B cell (primary cell): ENCODE data around the gene GTPBP4. TPM values are rescaled to one million over a fixed set of nuclear protein-coding genes. Genes with fewer than 3 reads are reported as not detected.

Experiments
- ATAC-seq: fragments of 200-7000 bp; cut with Tn5 transposase; one replicate; pipeline ENCODE4 v1.10.0; 2021; ENCODE audit warnings: low read depth, mild to moderate bottlenecking, moderate number of reproducible peaks, moderate library complexity
- CTCF ChIA-PET: fragments of 350-600 bp; sonication (Branson Sonifier 250); formaldehyde crosslinking; loops from one replicate; lab custom pipeline; 2021; ENCODE audit warnings: antibody characterized with exemption, inconsistent platforms; lab: Charles Lee
- POLR2A ChIA-PET: fragments of 350-600 bp; sonication (Branson Sonifier 250); formaldehyde crosslinking; loops from one replicate; lab custom pipeline; 2021; ENCODE audit warnings: antibody characterized with exemption; lab: Charles Lee
- DNase-seq: peaks from one replicate; pipeline ENCODE4 v3.0.0; 2013
- H2AFZ ChIP-seq: 2 replicates; pipeline ENCODE4 v1.6.1; 2012; ENCODE audit warnings: mild to moderate bottlenecking, low read depth, low read length; ENCODE audit not compliant: insufficient read depth, poor library complexity, severe bottlenecking
- H3K27ac ChIP-seq, 2 donors: 1 replicate in 1 of 2; 2 replicates in 1 of 2; pipeline ENCODE4 v1.5.1; 2012 to 2013; ENCODE audit warnings: low read length in 2 of 2, mild to moderate bottlenecking in 2 of 2, moderate library complexity in 1 of 2
- H3K27me3 ChIP-seq, 4 experiments: fragments of 200-600 bp in 1 of 4; sonication (generic) in 1 of 4; replicated peaks in 1 of 4; 1 replicate in 2 of 4; 2 replicates in 2 of 4; pipeline versions ENCODE4 v1.6.1 to v1.7.0; 2013 to 2016; ENCODE audit warnings: low read length in 3 of 4, mild to moderate bottlenecking in 2 of 4, mixed read lengths in 1 of 4, moderate library complexity in 1 of 4; ENCODE audit not compliant: insufficient read depth in 4 of 4, control insufficient read depth in 3 of 4; ENCODE audit errors: control extremely low read depth in 1 of 4
- H3K36me3 ChIP-seq, 2 experiments: replicated peaks in 1 of 2; 1 replicate in 1 of 2; 2 replicates in 1 of 2; pipeline versions ENCODE4 v1.6.1 to v1.7.1; 2013; ENCODE audit warnings: low read length in 1 of 2; ENCODE audit not compliant: insufficient read depth in 2 of 2, control insufficient read depth in 1 of 2; ENCODE audit errors: control extremely low read depth in 1 of 2, extremely low read depth in 1 of 2
- H3K4me1 ChIP-seq, 2 donors: fragments of 200-600 bp in 1 of 2; sonication (generic) in 1 of 2; 1 replicate in 1 of 2; 2 replicates in 1 of 2; pipeline versions ENCODE4 v1.5.1 to v1.6.1; 2013 to 2017; ENCODE audit warnings: low read length in 2 of 2; ENCODE audit not compliant: control insufficient read depth in 2 of 2, insufficient read depth in 2 of 2
- H3K4me2 ChIP-seq: replicated peaks from 2 replicates; pipeline ENCODE3; 2012; ENCODE audit warnings: mild to moderate bottlenecking, low read depth, low read length; ENCODE audit not compliant: poor library complexity, severe bottlenecking
- H3K4me3 ChIP-seq, 5 experiments: fragments of 200-600 bp in 1 of 5; sonication (generic) in 1 of 5; 1 replicate in 3 of 5; 2 replicates in 2 of 5; pipeline versions ENCODE4 v1.5.1 to v1.7.0; 2011 to 2016; ENCODE audit warnings: low read length in 4 of 5, mild to moderate bottlenecking in 4 of 5, low read depth in 2 of 5, control low read depth in 1 of 5, moderate library complexity in 1 of 5; ENCODE audit not compliant: insufficient read depth in 1 of 5; ENCODE audit errors: control extremely low read depth in 1 of 5, extremely low read depth in 1 of 5
- H3K79me2 ChIP-seq: fragments of 200-600 bp; sonication (generic); one replicate; pipeline ENCODE4 v1.6.0; 2016; ENCODE audit warnings: low read length; ENCODE audit not compliant: control insufficient read depth, insufficient read depth
- H3K9ac ChIP-seq: fragments of 200-600 bp; sonication (generic); 2 replicates; pipeline ENCODE4 v1.6.1; 2017; ENCODE audit warnings: mild to moderate bottlenecking, low read length, moderate library complexity
- H3K9me3 ChIP-seq, 3 donors: one replicate each; pipeline versions ENCODE4 v1.6.1 to v1.7.1; 2013; ENCODE audit warnings: low read length in 2 of 3; ENCODE audit not compliant: control insufficient read depth in 2 of 3, insufficient read depth in 1 of 3; ENCODE audit errors: control extremely low read depth in 1 of 3
- H4K20me1 ChIP-seq: 2 replicates; pipeline ENCODE4 v1.6.0; 2012; ENCODE audit warnings: mild to moderate bottlenecking, low read length; ENCODE audit not compliant: insufficient read depth, control insufficient read depth, poor library complexity, severe bottlenecking
- H3K27ac Mint-ChIP-seq: one replicate; pipeline ENCODE4 v1.8.0; 2021; ENCODE audit warnings: mixed read lengths
- H3K27me3 Mint-ChIP-seq: one replicate; pipeline ENCODE4 v1.8.0; 2021; ENCODE audit warnings: mixed read lengths
- H3K4me1 Mint-ChIP-seq: one replicate; pipeline ENCODE4 v1.8.0; 2021; ENCODE audit warnings: mixed read lengths
- H3K4me3 Mint-ChIP-seq: one replicate; pipeline ENCODE4 v1.8.0; 2021; ENCODE audit warnings: mixed read lengths
- H3K9me3 Mint-ChIP-seq: one replicate; pipeline ENCODE4 v1.8.0; 2022; ENCODE audit warnings: mixed read lengths; ENCODE audit not compliant: insufficient read depth
- CTCF ChIP-seq: fragments of 200-600 bp; IDR thresholded peaks from one replicate; pipeline ENCODE4 v1.8.0; 2022; ENCODE audit warnings: antibody characterized with exemption, mild to moderate bottlenecking
- EZH2 ChIP-seq: IDR thresholded peaks from 2 replicates; pipeline ENCODE4 v1.6.1; 2012; ENCODE audit warnings: borderline replicate concordance, low read depth, mild to moderate bottlenecking, moderate library complexity, low read length; ENCODE audit not compliant: insufficient read depth, poor library complexity, severe bottlenecking
- WGBS: methylation state at CpG from one replicate; pipeline ENCODE4 v1.1.5; 2013; ENCODE audit warnings: missing lambda C conversion rate; ENCODE audit not compliant: insufficient coverage; 5-methylcytosine and 5-hydroxymethylcytosine counted together
- intact Hi-C: fragments of 100-400 bp; cut with micrococcal nuclease; formaldehyde crosslinking; loops from one replicate; pipeline ENCODE4 v1.10.0; 2022
- polyA plus RNA-seq: library from polyadenylated mRNA; depleted of rRNA; stranded (reverse); fragments of >200 nt; gene quantifications from 2 replicates; pipeline ENCODE4 v1.2.3, GENCODE V29; 2012
- total RNA-seq, 2 donors: library from RNA; stranded (reverse); fragments of 120-200 nt in 1 of 2; gene quantifications; 1 replicate in 1 of 2; 2 replicates in 1 of 2; pipeline versions ENCODE4 v1.2.3 to v1.2.4, GENCODE V29; 2013 to 2022

The GTPBP4 gene
- total and polyA plus RNA-seq, 2 donors (not counting 1 experiment from before 2014, with no cell fraction given) = 11.8 to 45.4 TPM

- no peaks in the 10 kb centered on the region for H3K9me3 Mint-ChIP-seq
- WGBS = 82% methylated on average over 4 of the region's 7 CpGs
- CTCF ChIA-PET = no interaction called here
- Histone ChIP-seq H3K4me2 (no peak overlapping the region), H2AFZ (no peak overlapping the region), H3K4me1 (no peaks in the 10 kb centered on the region), H3K27me3 (no peaks in the 10 kb centered on the region), H3K4me3 (no peak overlapping the region), H3K79me2 (no peaks in the 10 kb centered on the region), H3K36me3 (peaks cover 1 to 85% of the 10 kb centered on the region in 2 experiments), H3K9ac (no peak overlapping the region), H3K9me3 (no peaks in the 10 kb centered on the region), H4K20me1 (peaks cover 4% of the 10 kb centered on the region), H3K27ac (no peak overlapping the region)
- no peak overlapping the region for H3K27ac Mint-ChIP-seq
- POLR2A ChIA-PET = no interaction called here
- intact Hi-C loops = no loop called here
- H3K4me1 Mint-ChIP-seq = no peaks in the 10 kb centered on the region
- no peak overlapping the region for H3K4me3 Mint-ChIP-seq
- no peaks in the 10 kb centered on the region for H3K27me3 Mint-ChIP-seq
- TF ChIP-seq EZH2 (no peak), CTCF (no peak)
- ATAC-seq (no peak), DNase-seq (no peak)
These were observed 22.5 kb downstream of the GTPBP4 start for GRCh38 chr10:1010703-1011102.

- no peak overlapping the region for H3K4me3 ChIP-seq
- POLR2A ChIA-PET = no interaction called here
- H3K27ac Mint-ChIP-seq = no peak overlapping the region
These were observed 23.5 kb downstream of the GTPBP4 start for GRCh38 chr10:1011696-1012095.

More at GRCh38 chr10:1011696-1012095, 23.5 kb downstream of the GTPBP4 start:
- no peaks in the 10 kb centered on the region for H3K27me3 Mint-ChIP-seq
- Histone ChIP-seq H2AFZ (no peak overlapping the region), H3K4me1 (no peaks in the 10 kb centered on the region), H3K9me3 (no peaks in the 10 kb centered on the region), H3K4me2 (no peak overlapping the region), H3K9ac (no peak overlapping the region), H3K79me2 (no peaks in the 10 kb centered on the region), H3K27me3 (no peaks in the 10 kb centered on the region), H3K36me3 (peaks cover 1 to 85% of the 10 kb centered on the region in 2 experiments), H3K27ac (no peak overlapping the region), H4K20me1 (peaks cover 4% of the 10 kb centered on the region)
- H3K4me3 Mint-ChIP-seq = no peak overlapping the region
- intact Hi-C loops = no loop called here
- CTCF ChIA-PET = no interaction called here
- DNase-seq (no peak), ATAC-seq (no peak)
- TF ChIP-seq CTCF (no peak), EZH2 (no peak)
- H3K9me3 Mint-ChIP-seq = no peaks in the 10 kb centered on the region
- no peaks in the 10 kb centered on the region for H3K4me1 Mint-ChIP-seq
- WGBS = 97% methylated on average over 15 of the region's 16 CpGs
